Superior temporal gyrus (tissue), 1 donor: Measurements from ENCODE around the gene ZIC1.

Experiments used
- DNase-seq: peaks from one replicate; pipeline ENCODE4 v3.0.0-alpha.2; 2016; ENCODE audit errors: extremely low spot score

ZIC1 gene

GRCh38 chr3:147409143-147410115 lies at the start of gene ZIC1:
TSS of gene ZIC1 (plus strand) at chr3:147409365. CDS start at chr3:147410113, 748 bp downstream.
- DNase-seq: no peak

GRCh38 chr3:147360051-147360439 lies 49.1 kb upstream of the ZIC1 start:
- no peak for DNase-seq

- no peak for DNase-seq
Observed at GRCh38 chr3:147360646-147361453, 48.3 kb upstream of the ZIC1 start.

GRCh38 chr3:147361454-147362420 lies 47.4 kb upstream of the ZIC1 start:
- no peak for DNase-seq

- DNase-seq: no peak
Observed at GRCh38 chr3:147364771-147365170, 44.4 kb upstream of the ZIC1 start.

DNA sequence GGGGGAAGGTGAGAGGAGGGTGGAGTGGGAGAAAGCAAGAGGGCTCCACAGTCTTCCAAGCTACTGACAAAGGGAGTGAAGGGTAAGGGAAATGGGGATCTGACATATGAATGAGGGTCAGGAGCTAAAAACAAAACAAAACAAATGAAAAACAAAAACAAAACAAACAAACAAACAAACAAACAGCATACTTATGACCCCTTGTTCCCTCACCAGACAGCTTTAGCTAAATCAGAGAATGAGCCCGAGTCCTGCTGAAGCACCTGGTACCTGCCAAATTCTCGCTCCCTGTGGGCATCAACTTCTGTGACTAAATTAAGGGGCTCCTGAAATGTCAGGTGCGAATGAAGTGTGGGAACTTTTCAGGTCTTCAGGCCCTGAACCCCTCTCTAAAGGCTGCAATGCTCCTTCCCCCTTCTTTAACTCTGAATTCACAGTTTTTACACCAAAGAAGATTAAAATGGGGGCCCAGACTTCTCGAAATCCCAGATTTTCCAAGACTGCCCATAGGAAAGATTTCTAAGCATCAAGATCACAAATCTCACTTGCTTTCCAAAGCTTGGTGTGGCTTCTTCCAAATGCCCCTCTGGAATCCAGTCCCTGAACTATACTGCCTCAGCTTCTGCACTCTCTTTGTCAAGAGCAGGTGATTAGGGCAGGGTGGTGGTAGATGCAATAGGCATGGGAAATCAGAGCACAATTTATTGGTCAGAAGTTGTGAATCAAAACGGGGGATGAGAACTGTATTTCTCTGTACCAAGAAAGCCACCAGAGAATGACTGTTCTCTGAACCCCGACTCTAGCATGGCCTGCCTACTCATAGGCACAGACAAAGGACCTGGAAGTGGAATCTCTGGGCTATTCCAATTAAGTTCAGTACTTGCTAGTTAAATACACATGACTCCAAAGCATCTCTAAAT lies 43.7 kb upstream of the ZIC1 start:
- no peak for DNase-seq

- no peak for DNase-seq
Observed at GRCh38 chr3:147367676-147368075, 41.5 kb upstream of the ZIC1 start.

GRCh38 chr3:147368151-147368550 lies 41.0 kb upstream of the ZIC1 start:
- no peak for DNase-seq

DNA sequence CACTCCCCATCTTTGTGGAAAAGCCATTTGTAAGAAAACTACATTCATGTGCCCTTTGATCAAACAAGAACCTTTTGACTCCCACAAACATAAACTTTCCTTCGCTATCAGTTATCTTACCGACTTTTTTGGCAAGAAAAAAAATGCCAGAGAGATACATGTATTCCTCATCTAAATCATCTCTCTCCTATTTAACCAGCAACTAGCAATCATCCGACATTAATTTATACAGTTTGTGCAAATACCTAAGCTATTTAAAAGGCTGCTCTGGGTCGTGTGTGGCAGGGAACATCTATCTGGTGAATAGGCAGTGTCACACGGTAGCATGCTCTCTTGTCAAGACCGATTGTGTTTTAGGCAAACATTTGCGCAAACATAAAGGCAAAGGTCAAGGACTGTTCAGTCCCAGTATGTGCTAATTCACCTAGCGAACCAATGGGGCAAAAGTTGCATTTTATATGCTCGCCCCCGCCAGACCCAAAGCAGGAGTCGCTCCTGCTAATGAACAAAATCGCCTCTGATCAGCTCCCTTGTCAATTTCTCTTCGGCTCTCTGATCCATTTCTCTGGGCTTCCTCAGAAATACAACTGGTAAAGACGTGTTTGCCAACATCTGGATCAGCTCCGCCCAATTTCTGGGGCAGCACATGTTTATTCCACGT lies 40.5 kb upstream of the ZIC1 start:
- DNase-seq: no peak

DNA sequence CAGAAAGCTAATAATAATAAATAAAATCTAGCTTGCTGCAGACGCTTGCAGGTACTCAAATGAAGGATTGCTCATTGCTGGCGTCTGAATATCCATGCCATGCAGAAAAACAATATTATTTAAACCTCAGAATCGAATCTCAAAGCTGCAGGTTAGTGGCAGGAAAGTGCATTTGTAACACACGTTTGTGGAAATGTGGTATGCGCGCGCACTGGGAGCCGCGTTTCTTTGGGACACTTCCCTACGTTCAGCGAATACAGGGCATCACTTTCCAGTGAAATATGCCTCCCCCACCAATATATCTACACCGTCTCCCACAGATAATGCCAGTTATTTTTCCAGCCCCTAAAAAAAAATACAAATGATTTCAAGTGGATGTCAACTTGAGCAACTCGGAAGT lies 39.9 kb upstream of the ZIC1 start:
- DNase-seq: no peak

GRCh38 chr3:147369661-147370123 lies 39.5 kb upstream of the ZIC1 start:
- no peak for DNase-seq

DNA sequence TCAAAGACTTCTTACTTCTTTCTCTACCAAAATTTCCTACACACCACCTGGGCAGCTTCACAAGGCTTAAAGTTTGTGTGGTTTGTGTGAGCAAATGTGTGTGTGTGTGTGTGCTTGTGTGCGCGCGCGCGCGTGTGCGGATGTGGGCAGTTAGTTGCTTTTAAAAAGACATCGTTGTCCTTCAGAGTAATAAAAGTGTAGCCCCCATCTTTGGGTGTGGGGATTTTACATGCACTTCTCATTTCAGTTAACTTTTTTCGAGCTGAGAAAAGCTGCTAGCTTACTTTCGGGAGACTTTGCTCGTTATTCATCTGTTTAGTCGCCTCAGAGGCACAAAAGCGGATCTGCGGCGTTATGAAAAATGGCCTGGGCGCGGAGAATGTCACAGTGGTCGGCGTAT lies 38.8 kb upstream of the ZIC1 start:
- no peak for DNase-seq

DNA sequence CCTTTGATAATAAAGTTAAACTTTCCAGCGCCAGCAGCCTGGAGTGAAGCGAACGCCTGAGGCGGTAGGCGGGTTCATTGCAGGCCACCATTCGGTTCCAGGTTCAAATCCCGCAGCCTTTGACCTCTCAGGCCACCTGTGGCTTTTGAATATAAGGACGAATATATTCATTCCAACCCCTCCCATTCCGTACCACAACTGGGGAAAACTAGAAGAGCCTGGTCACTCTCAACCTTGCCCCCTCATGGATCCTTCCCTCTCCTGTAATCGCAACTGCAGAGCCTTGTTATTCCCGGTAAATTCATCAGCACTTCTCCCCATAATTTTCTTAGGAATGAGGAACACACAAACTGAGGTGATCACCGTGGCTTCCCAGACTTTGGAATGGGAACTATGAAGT lies 38.0 kb upstream of the ZIC1 start:
- no peak for DNase-seq

DNA sequence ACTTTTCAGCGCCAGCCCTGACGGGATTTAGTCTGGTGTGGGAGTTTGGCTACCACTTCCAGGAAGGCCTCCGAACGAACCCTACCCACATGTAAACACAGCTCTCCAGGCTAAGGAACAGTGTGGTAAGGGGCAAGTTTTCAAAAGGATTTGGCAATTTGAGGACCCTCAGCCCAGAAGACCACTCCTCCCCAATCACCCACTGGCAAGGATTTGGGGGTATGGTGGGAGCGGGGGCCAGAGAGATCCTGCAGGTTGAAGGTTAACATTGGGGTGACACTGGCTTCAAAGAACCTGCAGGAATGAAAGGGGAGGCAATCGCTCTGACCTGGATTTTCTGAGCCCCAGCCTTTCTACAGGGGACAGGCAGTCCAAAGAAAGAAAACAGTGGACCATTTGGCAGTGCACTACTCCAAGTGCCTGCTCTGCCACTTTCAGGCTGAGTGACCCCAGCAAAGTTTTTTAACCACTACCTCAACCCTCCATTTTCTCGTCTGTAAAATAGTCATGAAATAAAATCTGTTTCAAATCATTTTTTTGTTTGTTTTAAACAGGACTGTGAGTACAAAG lies 37.3 kb upstream of the ZIC1 start:
- DNase-seq: no peak

- DNase-seq: no peak
Observed at GRCh38 chr3:147372525-147373027, 36.6 kb upstream of the ZIC1 start.

GRCh38 chr3:147373301-147373700 lies 35.9 kb upstream of the ZIC1 start:
- DNase-seq: no peak

DNA sequence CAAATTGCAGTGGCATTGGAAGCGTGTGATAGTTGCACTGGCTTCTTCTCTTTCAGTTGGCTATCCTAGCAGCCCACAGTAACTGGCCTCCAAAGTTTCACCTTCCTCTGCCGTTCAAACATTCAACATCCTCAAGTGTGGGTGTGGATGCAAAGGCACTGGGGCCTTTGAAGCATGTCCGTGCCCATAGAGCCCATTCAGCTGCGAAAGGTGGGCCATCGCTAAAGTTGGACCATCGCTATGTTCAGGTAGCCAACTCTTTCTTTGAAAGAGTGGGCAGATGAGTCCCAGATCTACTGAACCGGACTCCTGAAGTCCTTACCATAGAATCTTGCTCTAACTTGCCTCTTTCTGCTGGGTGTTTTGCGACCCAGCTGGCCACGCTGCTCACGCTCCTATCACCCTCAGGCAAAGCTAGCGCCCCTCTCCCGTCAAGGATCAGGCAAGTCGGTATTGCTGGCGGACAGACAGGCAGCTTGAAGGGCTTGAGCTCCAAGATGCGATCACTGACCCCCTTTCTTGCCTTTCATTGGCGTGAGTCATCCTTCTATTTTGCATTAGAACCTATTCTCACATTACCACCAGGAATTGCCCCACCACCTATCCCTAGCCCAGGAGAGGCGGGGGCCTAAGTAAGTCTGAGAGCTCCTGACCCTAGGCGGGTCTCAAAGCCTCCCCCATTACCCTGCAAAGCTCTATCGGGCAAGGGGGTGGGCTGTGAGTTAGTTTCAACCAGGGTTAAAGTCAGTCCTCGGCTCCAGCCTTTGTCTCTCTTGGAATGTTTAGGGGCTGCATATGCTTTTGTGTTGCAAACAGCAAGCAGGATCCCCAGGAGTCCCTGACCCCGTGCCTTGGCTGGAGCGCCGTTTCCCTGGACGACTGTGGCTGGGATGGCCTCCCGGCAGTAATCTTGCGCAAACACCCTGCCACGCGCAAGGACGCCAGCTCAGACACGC lies 31.5 kb upstream of the ZIC1 start:
- DNase-seq: no peak

DNA sequence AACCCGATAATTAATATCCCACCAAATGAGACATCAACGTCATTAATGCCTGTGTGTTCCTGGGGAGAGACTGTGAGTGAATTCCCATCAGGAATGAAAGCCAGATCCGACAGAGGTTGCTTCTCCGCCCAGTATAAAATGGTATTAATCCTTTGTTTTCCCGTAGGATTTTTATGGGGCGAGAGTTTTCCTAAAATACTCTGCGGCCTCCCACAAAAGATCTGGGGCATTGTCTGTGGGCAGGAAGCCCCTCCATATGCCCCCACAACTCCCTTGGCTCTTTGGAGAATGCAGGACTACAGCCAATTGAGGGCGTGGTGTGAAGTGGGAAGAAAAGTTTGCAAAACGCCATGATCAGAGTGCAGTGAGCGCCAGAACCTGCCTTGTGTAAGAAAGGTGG lies 29.5 kb upstream of the ZIC1 start:
- no peak for DNase-seq
